ENCODE measurements around the gene PHF10.

DNA sequence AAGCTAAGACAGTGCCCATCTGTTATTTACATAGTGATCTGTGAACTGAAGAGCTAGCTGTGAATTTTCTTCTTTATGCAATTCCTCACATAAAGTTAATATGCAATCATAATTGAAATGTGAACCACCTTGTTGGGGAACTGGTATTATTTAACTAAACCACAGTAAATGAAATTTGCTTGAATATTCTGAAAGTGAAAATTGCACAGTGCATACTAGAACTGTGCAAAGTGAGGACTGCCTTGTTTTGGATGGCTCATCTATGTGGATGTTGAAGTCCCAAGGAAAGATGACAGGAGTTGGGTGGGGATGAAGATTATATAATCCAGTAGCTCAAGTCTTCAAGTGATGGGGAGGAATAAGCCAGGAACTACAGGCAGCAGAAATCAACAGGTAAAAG lies 5.7 kb upstream of the PHF10 start:
- TF ChIP-seq POLR2A (IDR thresholded peaks at IDR 0.05; ENCODE audit: extremely low read depth, insufficient read length), result no peak
- TF ChIP-seq, protein P1, sequence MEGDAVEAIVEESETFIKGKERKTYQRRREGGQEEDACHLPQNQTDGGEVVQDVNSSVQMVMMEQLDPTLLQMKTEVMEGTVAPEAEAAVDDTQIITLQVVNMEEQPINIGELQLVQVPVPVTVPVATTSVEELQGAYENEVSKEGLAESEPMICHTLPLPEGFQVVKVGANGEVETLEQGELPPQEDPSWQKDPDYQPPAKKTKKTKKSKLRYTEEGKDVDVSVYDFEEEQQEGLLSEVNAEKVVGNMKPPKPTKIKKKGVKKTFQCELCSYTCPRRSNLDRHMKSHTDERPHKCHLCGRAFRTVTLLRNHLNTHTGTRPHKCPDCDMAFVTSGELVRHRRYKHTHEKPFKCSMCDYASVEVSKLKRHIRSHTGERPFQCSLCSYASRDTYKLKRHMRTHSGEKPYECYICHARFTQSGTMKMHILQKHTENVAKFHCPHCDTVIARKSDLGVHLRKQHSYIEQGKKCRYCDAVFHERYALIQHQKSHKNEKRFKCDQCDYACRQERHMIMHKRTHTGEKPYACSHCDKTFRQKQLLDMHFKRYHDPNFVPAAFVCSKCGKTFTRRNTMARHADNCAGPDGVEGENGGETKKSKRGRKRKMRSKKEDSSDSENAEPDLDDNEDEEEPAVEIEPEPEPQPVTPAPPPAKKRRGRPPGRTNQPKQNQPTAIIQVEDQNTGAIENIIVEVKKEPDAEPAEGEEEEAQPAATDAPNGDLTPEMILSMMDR (IDR thresholded peaks at IDR 0.05; ENCODE audit: low read depth, low read length), result no peak
- TF ChIP-seq, protein P2, sequence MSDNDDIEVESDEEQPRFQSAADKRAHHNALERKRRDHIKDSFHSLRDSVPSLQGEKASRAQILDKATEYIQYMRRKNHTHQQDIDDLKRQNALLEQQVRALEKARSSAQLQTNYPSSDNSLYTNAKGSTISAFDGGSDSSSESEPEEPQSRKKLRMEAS (IDR thresholded peaks at IDR 0.05; ENCODE audit: low read depth, low read length), result no peak
- no peak for TF ChIP-seq MYC (IDR thresholded peaks at IDR 0.05; ENCODE audit: low read depth, low read length)
